GM23338 (cell line): ENCODE measurements around the gene SLC4A2.

Experiments used
- CREB1 ChIP-seq: fragments of 250-450 bp; sonication (Bioruptor Pico); IDR thresholded peaks from 2 replicates; pipeline ENCODE4 v1.5.0; 2020; ENCODE audit warnings: low read depth, mild to moderate bottlenecking, moderate library complexity
- EZH2 ChIP-seq: fragments of 200-600 bp; sonication (generic); IDR thresholded peaks from one replicate; pipeline ENCODE4 v1.8.0; 2017; ENCODE audit warnings: antibody characterized with exemption, mild to moderate bottlenecking, low read depth; ENCODE audit not compliant: unreplicated experiment
- EZH2phosphoT487 ChIP-seq: fragments of 200-600 bp; sonication (generic); IDR thresholded peaks from one replicate; pipeline ENCODE4 v1.8.1; 2018; ENCODE audit warnings: antibody characterized with exemption; ENCODE audit not compliant: unreplicated experiment
- JUNB ChIP-seq: IDR thresholded peaks from one replicate; pipeline ENCODE4 v1.6.1; 2016; ENCODE audit warnings: antibody characterized with exemption; ENCODE audit not compliant: unreplicated experiment
- POLR2AphosphoS5 ChIP-seq: IDR thresholded peaks from 2 replicates; pipeline ENCODE4 v1.6.1; 2016; ENCODE audit warnings: antibody characterized with exemption, low read depth
- ZNF114 ChIP-seq: fragments of 250-450 bp; sonication (Bioruptor Pico); IDR thresholded peaks from 2 replicates; pipeline ENCODE4 v1.5.0; 2020; ENCODE audit warnings: mild to moderate bottlenecking, moderate library complexity
- ZNF331 ChIP-seq: fragments of 250-450 bp; sonication (Bioruptor Pico); IDR thresholded peaks from 2 replicates; pipeline ENCODE4 v1.5.0; 2020; ENCODE audit warnings: low read depth, mild to moderate bottlenecking, moderate library complexity
- TF ChIP-seq, protein P1 (sequence below), 2 experiments: fragments of 200-600 bp in 1 of 2; sonication (generic) in 1 of 2; conservative IDR thresholded peaks; 2 replicates each; pipeline versions ENCODE4 v1.5.1 to v1.6.1; 2016 to 2017; ENCODE audit warnings: antibody characterized with exemption in 2 of 2, low read depth in 2 of 2, mild to moderate bottlenecking in 2 of 2, moderate library complexity in 1 of 2
- TF ChIP-seq, protein P2 (sequence below): IDR thresholded peaks from one replicate; pipeline ENCODE4 v1.6.1; 2018; ENCODE audit warnings: antibody characterized with exemption; ENCODE audit not compliant: unreplicated experiment

DNA sequence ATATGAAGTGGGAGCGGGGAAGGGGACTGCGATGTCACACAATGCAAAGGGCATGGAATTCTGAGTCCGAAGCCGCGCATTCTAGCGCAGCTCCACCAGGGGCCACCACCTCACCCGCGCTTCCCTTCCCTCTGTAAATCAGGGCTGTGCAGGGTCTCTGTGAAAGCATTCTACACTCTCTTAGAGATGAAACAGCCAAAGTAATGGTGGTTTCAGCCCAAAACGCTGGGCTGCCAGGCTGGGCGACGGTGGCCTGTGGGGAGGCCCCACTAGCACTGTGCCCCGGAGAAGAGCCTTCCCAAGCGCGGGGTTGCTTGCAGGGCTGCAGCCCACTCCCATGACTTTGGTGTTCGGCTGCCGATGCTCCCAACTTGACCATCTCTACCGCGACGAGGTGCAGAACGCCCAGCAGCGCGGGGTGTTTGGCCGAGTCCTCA lies 46.5 kb upstream of the SLC4A2 start:
- TF ChIP-seq, protein P1, sequence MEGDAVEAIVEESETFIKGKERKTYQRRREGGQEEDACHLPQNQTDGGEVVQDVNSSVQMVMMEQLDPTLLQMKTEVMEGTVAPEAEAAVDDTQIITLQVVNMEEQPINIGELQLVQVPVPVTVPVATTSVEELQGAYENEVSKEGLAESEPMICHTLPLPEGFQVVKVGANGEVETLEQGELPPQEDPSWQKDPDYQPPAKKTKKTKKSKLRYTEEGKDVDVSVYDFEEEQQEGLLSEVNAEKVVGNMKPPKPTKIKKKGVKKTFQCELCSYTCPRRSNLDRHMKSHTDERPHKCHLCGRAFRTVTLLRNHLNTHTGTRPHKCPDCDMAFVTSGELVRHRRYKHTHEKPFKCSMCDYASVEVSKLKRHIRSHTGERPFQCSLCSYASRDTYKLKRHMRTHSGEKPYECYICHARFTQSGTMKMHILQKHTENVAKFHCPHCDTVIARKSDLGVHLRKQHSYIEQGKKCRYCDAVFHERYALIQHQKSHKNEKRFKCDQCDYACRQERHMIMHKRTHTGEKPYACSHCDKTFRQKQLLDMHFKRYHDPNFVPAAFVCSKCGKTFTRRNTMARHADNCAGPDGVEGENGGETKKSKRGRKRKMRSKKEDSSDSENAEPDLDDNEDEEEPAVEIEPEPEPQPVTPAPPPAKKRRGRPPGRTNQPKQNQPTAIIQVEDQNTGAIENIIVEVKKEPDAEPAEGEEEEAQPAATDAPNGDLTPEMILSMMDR (conservative IDR thresholded peaks at IDR 0.05; ENCODE audit: low read depth in 2 of 2), result peak; percentile 66 to 73
- TF ChIP-seq EZH2phosphoT487 (no peak), EZH2 (no peak), POLR2AphosphoS5 (no peak), CREB1 (CRISPR knock-in tag) (no peak), ZNF331 (CRISPR knock-in tag) (no peak), JUNB (no peak), ZNF114 (no peak)
- TF ChIP-seq, protein P2, sequence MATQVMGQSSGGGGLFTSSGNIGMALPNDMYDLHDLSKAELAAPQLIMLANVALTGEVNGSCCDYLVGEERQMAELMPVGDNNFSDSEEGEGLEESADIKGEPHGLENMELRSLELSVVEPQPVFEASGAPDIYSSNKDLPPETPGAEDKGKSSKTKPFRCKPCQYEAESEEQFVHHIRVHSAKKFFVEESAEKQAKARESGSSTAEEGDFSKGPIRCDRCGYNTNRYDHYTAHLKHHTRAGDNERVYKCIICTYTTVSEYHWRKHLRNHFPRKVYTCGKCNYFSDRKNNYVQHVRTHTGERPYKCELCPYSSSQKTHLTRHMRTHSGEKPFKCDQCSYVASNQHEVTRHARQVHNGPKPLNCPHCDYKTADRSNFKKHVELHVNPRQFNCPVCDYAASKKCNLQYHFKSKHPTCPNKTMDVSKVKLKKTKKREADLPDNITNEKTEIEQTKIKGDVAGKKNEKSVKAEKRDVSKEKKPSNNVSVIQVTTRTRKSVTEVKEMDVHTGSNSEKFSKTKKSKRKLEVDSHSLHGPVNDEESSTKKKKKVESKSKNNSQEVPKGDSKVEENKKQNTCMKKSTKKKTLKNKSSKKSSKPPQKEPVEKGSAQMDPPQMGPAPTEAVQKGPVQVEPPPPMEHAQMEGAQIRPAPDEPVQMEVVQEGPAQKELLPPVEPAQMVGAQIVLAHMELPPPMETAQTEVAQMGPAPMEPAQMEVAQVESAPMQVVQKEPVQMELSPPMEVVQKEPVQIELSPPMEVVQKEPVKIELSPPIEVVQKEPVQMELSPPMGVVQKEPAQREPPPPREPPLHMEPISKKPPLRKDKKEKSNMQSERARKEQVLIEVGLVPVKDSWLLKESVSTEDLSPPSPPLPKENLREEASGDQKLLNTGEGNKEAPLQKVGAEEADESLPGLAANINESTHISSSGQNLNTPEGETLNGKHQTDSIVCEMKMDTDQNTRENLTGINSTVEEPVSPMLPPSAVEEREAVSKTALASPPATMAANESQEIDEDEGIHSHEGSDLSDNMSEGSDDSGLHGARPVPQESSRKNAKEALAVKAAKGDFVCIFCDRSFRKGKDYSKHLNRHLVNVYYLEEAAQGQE, result no peak
